Panc1 (cell line): ENCODE data around the gene FGD3.

ENCODE experiments used
- POLR2AphosphoS5 ChIP-seq: IDR thresholded peaks from 2 replicates; pipeline ENCODE4 v1.6.1; 2012; ENCODE audit warnings: mild to moderate bottlenecking, low read depth, low read length, moderate library complexity
- SIN3A ChIP-seq: IDR thresholded peaks from 2 replicates; pipeline ENCODE4 v1.6.1; 2012; ENCODE audit warnings: low read depth, mild to moderate bottlenecking, low read length, moderate library complexity, borderline replicate concordance; ENCODE audit not compliant: insufficient read depth
- TCF7L2 ChIP-seq: IDR thresholded peaks from 2 replicates; pipeline ENCODE4 v1.6.1; 2011; ENCODE audit warnings: mild to moderate bottlenecking, low read depth, low read length, inconsistent platforms
- TF ChIP-seq, protein P1 (sequence below), 2 experiments: IDR thresholded peaks; 2 replicates each; pipeline ENCODE4 v1.6.1; 2011 to 2012; ENCODE audit warnings: low read depth in 2 of 2, control low read depth in 1 of 2, low read length in 1 of 2, mild to moderate bottlenecking in 1 of 2, moderate library complexity in 1 of 2; ENCODE audit not compliant: insufficient read depth in 1 of 2
- TF ChIP-seq, protein P2 (sequence below): fragments of 450-650 bp; IDR thresholded peaks from 2 replicates; pipeline ENCODE4 v1.5.1; 2017; ENCODE audit warnings: mild to moderate bottlenecking

DNA sequence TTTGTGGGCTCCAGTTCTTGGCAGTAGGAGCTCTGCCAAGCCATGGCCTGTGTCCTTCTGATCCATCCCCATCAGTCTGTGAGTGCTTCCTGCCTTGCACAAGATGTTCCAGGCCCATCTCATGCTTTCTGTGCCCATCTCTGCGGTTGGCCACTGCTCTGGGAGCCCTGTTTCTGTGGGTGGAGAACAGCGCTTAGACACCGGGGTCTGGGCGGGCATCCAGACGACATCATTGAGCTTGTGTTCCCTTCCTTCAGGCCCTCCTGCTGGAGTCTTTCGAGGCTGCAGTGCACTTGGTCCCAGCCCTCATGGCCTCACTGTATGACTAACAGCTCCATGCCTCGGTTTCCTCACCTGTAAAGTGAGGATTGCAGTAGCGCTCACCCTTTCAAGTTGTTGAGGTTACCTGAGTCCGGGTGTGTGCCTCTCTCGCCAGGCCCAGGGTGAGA, 133.8 kb downstream of the FGD3 start:
- TF ChIP-seq, protein P1, sequence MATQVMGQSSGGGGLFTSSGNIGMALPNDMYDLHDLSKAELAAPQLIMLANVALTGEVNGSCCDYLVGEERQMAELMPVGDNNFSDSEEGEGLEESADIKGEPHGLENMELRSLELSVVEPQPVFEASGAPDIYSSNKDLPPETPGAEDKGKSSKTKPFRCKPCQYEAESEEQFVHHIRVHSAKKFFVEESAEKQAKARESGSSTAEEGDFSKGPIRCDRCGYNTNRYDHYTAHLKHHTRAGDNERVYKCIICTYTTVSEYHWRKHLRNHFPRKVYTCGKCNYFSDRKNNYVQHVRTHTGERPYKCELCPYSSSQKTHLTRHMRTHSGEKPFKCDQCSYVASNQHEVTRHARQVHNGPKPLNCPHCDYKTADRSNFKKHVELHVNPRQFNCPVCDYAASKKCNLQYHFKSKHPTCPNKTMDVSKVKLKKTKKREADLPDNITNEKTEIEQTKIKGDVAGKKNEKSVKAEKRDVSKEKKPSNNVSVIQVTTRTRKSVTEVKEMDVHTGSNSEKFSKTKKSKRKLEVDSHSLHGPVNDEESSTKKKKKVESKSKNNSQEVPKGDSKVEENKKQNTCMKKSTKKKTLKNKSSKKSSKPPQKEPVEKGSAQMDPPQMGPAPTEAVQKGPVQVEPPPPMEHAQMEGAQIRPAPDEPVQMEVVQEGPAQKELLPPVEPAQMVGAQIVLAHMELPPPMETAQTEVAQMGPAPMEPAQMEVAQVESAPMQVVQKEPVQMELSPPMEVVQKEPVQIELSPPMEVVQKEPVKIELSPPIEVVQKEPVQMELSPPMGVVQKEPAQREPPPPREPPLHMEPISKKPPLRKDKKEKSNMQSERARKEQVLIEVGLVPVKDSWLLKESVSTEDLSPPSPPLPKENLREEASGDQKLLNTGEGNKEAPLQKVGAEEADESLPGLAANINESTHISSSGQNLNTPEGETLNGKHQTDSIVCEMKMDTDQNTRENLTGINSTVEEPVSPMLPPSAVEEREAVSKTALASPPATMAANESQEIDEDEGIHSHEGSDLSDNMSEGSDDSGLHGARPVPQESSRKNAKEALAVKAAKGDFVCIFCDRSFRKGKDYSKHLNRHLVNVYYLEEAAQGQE (IDR thresholded peaks at IDR 0.05; ENCODE audit: insufficient read depth in 1 of 2, low read depth in 2 of 2, low read length in 1 of 2): no peak
- TF ChIP-seq, protein P2, sequence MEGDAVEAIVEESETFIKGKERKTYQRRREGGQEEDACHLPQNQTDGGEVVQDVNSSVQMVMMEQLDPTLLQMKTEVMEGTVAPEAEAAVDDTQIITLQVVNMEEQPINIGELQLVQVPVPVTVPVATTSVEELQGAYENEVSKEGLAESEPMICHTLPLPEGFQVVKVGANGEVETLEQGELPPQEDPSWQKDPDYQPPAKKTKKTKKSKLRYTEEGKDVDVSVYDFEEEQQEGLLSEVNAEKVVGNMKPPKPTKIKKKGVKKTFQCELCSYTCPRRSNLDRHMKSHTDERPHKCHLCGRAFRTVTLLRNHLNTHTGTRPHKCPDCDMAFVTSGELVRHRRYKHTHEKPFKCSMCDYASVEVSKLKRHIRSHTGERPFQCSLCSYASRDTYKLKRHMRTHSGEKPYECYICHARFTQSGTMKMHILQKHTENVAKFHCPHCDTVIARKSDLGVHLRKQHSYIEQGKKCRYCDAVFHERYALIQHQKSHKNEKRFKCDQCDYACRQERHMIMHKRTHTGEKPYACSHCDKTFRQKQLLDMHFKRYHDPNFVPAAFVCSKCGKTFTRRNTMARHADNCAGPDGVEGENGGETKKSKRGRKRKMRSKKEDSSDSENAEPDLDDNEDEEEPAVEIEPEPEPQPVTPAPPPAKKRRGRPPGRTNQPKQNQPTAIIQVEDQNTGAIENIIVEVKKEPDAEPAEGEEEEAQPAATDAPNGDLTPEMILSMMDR: no peak
- TF ChIP-seq POLR2AphosphoS5 (no peak), TCF7L2 (no peak), SIN3A (no peak)
